ENCODE measurements around the gene OBP2A.
"Not testable (repeated sequence)": the region's sequence is repeated elsewhere in the genome, so short reads cannot be mapped to it uniquely, and the experiment has no call there.

OBP2A gene

GRCh38 chr9:135512241-135512603 is 33.7 kb upstream of the OBP2A start:
- DNase-seq (ENCODE audit: low spot score): no peak

- no peak for DNase-seq (ENCODE audit: low spot score)
Observed at GRCh38 chr9:135512904-135513303, 33.0 kb upstream of the OBP2A start.

GRCh38 chr9:135513351-135513846 is 32.5 kb upstream of the OBP2A start:
- no peak for DNase-seq (ENCODE audit: low spot score)

- not testable (repeated sequence) for DNase-seq (ENCODE audit: low spot score)
Observed at GRCh38 chr9:135513906-135514305, 32.0 kb upstream of the OBP2A start.

GRCh38 chr9:135514342-135515082 is 31.4 kb upstream of the OBP2A start:
- DNase-seq (ENCODE audit: low spot score): no peak

- DNase-seq (ENCODE audit: low spot score): no peak
Observed at GRCh38 chr9:135515083-135515951, 30.6 kb upstream of the OBP2A start.

- no peak for DNase-seq (ENCODE audit: low spot score)
Observed at GRCh38 chr9:135516132-135516860, 29.6 kb upstream of the OBP2A start.

- DNase-seq (ENCODE audit: low spot score): no peak
Observed at GRCh38 chr9:135517407-135517822, 28.5 kb upstream of the OBP2A start.

- DNase-seq (ENCODE audit: low spot score): no peak
Observed at GRCh38 chr9:135519179-135519971, 26.6 kb upstream of the OBP2A start.

GRCh38 chr9:135520916-135521607 is 24.9 kb upstream of the OBP2A start, which contains the start of gene LCN1:
Gene LCN1 (plus strand): TSS chr9:135521440. CDS start chr9:135521498, 58 bp downstream.
- DNase-seq (ENCODE audit: low spot score): no peak

GRCh38 chr9:135521608-135522095 is 24.3 kb upstream of the OBP2A start:
- no peak for DNase-seq (ENCODE audit: low spot score)

- DNase-seq (ENCODE audit: low spot score): no peak
Observed at GRCh38 chr9:135522137-135522877, 23.6 kb upstream of the OBP2A start.

- peak; percentile 39 for DNase-seq (ENCODE audit: low spot score)
Observed at GRCh38 chr9:135522931-135523330, 23.0 kb upstream of the OBP2A start.

GRCh38 chr9:135523521-135524129 is 22.3 kb upstream of the OBP2A start:
- DNase-seq (ENCODE audit: low spot score): no peak

- DNase-seq (ENCODE audit: low spot score): no peak
Observed at GRCh38 chr9:135524130-135524861, 21.6 kb upstream of the OBP2A start.

- DNase-seq (ENCODE audit: low spot score): no peak
Observed at GRCh38 chr9:135525241-135526088, 20.5 kb upstream of the OBP2A start.

GRCh38 chr9:135526089-135526729 is 19.7 kb upstream of the OBP2A start:
- DNase-seq (ENCODE audit: low spot score): no peak

Data from iPS-NIHi11 (cell line).